ENCODE measurements around the gene CDK5.
"Not testable (repeated sequence)": the region's sequence is repeated elsewhere in the genome, so short reads cannot be mapped to it uniquely, and the experiment has no call there.

CDK5 gene

DNA sequence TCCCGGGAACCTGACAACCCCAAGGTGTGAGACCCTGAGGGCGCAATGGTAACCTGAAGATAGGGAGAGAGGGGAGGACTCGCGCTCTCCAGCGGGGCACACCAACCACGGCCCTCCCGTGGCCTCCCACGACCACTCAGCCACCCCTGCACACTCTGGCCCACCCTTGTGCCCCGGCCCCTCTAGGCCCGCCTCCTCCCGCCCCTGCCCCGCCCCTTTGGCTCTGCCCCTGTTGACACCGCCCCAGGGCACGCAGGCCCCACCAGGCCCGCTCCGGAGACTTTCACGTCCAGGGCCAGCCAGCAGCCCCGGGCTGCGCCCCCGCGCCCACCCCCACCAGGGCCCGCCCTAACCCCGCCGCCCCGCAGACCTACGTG, 44.4 kb downstream of the CDK5 start:
- no peak for DNase-seq

DNA sequence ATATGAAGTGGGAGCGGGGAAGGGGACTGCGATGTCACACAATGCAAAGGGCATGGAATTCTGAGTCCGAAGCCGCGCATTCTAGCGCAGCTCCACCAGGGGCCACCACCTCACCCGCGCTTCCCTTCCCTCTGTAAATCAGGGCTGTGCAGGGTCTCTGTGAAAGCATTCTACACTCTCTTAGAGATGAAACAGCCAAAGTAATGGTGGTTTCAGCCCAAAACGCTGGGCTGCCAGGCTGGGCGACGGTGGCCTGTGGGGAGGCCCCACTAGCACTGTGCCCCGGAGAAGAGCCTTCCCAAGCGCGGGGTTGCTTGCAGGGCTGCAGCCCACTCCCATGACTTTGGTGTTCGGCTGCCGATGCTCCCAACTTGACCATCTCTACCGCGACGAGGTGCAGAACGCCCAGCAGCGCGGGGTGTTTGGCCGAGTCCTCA, 44.8 kb downstream of the CDK5 start:
- DNase-seq = no peak

DNA sequence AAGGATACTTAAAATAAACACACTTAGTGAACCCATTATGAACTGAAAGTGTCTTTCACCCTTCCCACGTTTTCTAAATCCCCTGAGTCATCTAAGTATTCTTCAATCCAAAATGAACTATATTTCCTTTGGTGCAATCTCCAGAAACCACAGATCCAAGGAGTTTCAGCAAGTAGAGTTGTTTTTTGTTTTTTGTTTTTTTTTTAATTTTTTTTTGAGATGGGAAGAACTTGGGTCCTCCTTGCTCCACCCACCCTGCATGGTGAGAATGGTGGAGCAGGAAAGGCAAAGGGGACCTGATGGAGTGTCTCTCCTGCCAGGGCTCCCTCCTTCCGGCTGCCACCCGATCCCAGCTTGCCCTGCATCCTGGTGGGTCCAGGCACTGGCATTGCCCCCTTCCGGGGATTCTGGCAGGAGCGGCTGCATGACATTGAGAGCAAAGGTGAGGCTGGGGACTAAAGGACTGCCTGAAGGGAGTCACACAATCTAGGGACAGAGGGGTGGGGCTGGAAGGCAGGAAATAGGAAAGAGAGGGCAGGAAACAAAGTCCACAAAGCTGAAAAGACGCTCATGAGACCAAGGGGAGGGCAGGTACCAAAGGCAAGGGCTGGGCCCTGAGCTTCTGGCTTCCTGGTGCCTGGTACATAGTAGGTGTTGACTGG, 45.5 kb downstream of the CDK5 start:
- no peak for DNase-seq

DNA sequence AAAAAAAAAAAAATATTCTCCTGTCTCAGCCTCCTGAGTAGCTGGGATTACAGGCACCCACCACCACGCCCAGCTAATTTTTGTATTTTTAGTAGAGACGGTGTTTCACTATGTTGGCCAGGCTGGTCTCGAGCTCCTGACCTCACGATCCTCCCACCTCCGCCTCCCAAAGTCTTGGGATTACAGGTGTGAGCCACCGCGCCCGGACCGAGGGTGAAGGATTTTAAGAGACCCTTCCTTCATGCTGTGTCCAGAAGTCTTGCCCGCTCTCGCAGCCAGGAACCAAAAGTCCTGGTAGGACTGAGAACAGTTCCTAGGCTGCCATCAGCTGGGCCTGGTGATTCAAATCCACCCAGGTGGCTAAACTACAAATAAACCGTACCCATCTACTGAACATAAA, 46.1 kb downstream of the CDK5 start:
- DNase-seq = not testable (repeated sequence)

DNA sequence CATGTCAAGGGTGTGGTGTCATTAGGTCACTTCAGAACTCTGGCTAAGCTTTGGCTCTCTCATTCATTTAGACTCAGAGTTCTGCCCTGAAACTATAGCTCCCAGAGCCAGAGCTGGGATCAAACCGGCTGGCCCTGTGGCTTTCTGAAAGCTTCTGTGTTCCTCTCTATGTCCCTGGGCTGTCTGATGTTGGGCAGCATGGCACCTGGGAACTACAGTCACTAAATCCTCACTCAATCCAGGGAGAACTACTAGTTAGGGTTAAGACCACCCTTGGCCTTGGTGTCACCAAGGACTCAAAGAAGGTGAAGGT, 46.6 kb downstream of the CDK5 start:
- no peak for DNase-seq

DNA sequence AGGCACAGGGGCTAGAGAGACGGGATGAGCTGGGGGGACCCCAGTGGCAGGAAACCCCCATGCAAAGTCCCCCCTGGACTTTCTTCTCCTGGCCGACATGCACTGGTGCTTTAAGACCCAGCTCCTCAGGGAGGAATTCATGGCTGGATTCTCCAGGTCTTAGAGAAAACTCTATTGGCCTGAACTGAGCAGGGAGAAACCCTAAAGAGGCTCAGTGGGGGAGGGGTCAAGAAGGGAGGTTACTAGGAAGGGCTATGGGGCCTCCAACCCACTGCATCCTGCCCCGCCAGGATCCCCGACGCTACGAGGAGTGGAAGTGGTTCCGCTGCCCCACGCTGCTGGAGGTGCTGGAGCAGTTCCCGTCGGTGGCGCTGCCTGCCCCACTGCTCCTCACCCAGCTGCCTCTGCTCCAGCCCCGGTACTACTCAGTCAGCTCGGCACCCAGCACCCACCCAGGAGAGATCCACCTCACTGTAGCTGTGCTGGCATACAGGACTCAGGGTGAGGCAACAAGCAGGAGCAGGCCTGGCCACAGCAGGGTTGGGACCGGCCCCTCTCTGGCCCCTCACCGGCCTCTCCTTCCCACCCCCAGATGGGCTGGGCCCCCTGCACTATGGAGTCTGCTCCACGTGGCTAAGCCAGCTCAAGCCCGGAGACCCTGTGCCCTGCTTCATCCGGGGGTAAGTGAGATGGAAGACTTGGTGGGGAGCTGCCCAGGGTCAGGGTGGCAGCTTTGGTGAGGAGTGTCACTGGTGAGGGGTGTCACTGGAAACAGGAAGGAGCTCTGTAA, 47.2 kb downstream of the CDK5 start:
- DNase-seq = peak in 1 of 2 donors; percentile 43

DNA sequence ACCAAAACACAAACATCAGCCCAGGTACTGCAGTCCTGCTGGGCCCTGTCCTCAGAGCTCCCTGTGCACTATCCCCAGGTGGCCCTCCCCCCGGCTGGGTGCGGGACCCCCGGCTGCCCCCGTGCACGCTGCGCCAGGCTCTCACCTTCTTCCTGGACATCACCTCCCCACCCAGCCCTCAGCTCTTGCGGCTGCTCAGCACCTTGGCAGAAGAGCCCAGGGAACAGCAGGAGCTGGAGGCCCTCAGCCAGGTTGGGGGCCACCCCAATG, 47.7 kb downstream of the CDK5 start:
- DNase-seq = no peak

DNA sequence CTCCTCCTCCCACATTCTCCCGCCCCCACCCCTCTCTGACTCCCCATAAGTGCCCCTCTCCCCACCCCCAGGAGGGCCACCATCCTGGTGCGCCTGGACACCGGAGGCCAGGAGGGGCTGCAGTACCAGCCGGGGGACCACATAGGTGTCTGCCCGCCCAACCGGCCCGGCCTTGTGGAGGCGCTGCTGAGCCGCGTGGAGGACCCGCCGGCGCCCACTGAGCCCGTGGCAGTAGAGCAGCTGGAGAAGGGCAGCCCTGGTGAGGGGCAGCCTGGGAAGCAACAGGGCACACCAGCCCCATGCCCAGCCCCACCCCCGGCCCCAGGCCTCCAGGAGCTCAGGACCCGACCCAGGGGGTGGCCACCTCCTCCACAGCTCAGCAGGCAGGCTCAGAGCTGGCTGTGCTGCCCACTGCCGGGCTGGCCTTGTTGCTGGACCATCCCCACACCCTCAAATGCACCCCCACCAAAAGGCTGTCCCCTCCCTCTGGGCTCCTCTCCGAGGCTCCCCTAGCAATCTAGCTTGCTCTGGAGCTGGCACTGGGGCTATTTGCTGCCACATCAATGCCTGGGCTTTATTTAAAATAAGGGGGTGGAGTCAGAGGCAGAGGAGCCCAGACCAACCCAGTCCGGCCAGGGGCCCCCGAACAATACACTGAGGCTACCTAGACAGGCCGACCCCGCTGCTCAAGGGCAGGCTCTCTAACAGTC, 48.2 kb downstream of the CDK5 start:
- no peak for DNase-seq

DNA sequence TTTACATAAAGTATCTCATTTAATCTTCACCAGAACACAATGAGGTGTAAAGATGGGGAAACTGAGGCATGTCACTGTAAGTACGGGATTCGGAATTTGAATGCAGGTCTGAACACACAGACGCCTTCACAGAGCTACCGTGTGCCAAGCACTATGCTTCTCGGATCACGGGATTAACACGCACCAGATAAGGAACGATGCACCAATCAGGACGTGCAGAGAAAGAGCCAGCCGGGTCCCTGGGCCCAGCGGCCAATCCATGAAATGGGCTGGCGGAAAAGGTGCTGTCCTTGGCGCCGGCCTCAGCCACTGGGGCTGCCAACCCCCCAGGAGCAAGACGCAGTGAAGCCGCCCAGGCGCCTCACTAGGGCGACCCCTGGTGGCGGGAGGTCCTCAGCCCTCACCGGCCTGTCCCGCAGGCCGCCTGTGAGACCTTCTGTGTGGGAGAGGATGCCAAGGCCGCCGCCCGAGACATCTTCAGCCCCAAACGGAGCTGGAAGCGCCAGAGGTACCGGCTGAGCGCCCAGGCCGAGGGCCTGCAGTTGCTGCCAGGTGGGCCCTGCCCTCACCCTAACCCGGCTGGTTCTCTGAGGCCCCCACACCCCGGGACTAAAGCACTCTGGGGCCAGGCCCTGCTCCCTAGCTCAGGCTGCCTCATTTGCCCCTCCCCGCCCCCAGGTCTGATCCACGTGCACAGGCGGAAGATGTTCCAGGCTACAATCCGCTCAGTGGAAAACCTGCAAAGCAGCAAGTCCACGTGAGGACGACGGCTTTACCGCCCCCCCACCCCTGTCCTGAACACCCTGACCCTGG, 49.0 kb downstream of the CDK5 start:
- DNase-seq = peak; percentile 68 to 77

DNA sequence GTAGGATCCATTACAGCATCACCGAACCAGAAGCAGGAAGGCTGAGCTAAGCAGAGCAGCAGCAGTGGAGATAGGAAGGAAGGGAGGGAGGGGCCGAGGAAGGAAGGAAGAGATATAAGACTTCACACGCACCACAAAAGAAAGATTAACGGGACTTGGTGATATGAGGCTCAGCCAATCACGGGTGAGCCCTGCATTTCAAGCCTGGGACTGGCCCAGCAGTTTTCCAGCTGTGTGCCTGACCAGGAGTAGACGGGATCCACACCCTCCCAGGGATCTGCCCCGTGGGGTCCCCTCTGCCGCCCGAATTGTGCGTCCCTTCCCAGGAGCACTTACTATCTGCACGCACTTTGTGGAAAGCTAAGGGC, 49.6 kb downstream of the CDK5 start:
- no peak for DNase-seq

DNA sequence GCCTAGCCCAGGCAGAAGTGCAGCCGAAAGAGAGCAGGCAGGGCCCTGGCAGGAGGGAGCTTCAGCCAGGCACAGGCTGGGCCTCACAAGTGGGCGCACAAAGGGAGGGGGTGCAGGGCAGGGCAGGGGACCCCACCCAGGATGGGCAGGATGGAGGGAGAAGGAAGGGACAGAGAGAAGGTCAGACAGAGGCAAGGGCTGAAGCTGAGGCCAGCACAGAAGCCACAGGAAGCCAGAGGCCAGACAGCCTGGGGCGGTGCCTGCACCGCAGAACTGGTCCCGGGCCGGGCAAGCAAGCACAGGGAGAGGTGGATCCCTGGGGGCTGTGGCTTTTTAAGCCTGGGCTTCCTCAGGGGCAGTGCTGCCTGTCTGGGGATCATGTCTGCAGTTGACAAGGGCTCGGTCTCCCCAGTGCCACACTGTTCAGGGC, 50.2 kb downstream of the CDK5 start:
- no peak for DNase-seq

DNA sequence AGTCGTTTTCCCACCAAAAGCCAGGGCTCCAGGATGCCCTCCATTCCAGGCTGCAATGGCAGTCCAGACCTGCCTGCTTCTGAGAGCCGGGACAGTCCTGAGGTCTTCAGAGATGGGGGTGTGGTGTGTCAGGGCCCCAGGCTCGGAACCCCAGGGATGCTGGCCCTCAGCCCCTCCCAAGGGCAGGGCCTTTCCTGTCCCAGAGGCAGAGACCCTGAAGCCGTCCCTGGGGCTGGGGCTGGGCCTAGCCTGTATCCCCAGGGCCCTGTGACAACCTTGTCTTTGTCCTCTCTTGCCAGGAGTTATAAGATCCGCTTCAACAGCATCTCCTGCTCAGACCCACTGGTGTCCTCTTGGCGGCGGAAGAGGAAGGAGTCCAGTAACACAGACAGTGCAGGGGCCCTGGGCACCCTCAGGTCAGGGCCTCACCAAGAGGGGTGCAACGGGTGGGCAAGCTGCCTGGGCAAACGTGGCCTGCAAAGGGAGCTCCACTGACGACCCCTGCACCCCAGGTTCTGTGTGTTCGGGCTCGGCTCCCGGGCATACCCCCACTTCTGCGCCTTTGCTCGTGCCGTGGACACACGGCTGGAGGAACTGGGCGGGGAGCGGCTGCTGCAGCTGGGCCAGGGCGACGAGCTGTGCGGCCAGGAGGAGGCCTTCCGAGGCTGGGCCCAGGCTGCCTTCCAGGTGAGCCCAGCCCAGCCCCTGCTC, 51.0 kb downstream of the CDK5 start:
- DNase-seq = no peak

DNA sequence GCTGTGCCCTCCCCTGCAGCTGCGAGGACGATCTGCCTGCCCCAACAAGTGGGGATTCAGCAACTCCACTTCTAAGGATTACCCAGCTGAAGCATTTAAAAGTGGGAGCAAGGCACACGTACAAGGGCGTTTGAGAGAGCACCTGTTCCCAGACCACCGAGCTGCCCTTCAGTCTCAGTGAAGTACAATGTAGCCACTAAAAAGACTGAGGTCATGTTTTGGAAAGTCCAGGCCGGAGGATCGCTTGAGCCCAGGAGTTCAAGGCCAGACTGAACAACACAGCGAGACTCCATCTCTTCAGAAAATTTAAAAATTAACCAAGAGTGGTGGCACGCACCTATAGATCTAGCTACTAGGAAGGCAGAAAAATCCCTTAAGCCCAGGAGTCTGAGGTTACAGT, 52.1 kb downstream of the CDK5 start:
- no peak for DNase-seq
